Neural cell (in vitro differentiated cells): ENCODE results near the gene STX18. TPM values are rescaled to one million over a fixed set of nuclear protein-coding genes. Genes with fewer than 3 reads are reported as not detected.

Source experiments
- H2AFZ ChIP-seq: fragments of 200-600, 300-800 bp; sonication (generic), shearing (Covaris generic); 2 replicates; pipeline ENCODE4 v1.6.0; 2014; ENCODE audit warnings: low read depth, mild to moderate bottlenecking, antibody characterized with exemption, low read length, moderate library complexity
- H3F3A ChIP-seq: fragments of 200-600 bp; shearing (Covaris generic); 2 replicates; pipeline ENCODE4 v1.6.1; 2016; ENCODE audit warnings: mild to moderate bottlenecking, moderate library complexity, mixed read lengths, antibody characterized with exemption, low read length; ENCODE audit not compliant: insufficient read depth, poor library complexity, severe bottlenecking
- H3K27ac ChIP-seq: fragments of 200-600, 300-800 bp; sonication (generic), shearing (Covaris generic); 2 replicates; pipeline ENCODE4 v1.5.1; 2014; ENCODE audit warnings: mild to moderate bottlenecking, low read length, moderate library complexity
- H3K27me3 ChIP-seq: fragments of 300-800, 200-600 bp; sonication (generic), shearing (Covaris generic); 2 replicates; pipeline ENCODE4 v1.6.0; 2014; ENCODE audit warnings: mild to moderate bottlenecking, low read depth, low read length, moderate library complexity; ENCODE audit not compliant: insufficient read depth
- H3K36me3 ChIP-seq: fragments of 300-800, 200-600 bp; sonication (generic), shearing (Covaris generic); 2 replicates; pipeline ENCODE4 v1.5.1; 2014; ENCODE audit warnings: mild to moderate bottlenecking, antibody characterized with exemption, low read length, moderate library complexity; ENCODE audit not compliant: insufficient read depth
- H3K4me2 ChIP-seq: fragments of 300-800, 200-600 bp; sonication (generic), shearing (Covaris generic); 2 replicates; pipeline ENCODE4 v1.6.0; 2014; ENCODE audit warnings: mild to moderate bottlenecking, low read length
- H3K4me3 ChIP-seq: fragments of 300-800, 200-600 bp; sonication (generic), shearing (Covaris generic); 2 replicates; pipeline ENCODE4 v1.5.1; 2014; ENCODE audit warnings: mild to moderate bottlenecking, low read length, moderate library complexity
- H3K79me2 ChIP-seq: fragments of 200-600 bp; shearing (Covaris generic); replicated peaks from 2 replicates; pipeline ENCODE4 v1.6.0; 2014; ENCODE audit warnings: mild to moderate bottlenecking, low read length, moderate library complexity; ENCODE audit not compliant: insufficient read depth
- H3K9ac ChIP-seq: fragments of 300-800, 200-600 bp; sonication (generic), shearing (Covaris generic); 2 replicates; pipeline ENCODE4 v1.6.1; 2016; ENCODE audit warnings: mild to moderate bottlenecking, low read length, mixed read lengths
- H3K9me2 ChIP-seq: fragments of 200-600 bp; shearing (Covaris generic); 2 replicates; pipeline ENCODE4 v1.6.1; 2016; ENCODE audit warnings: mild to moderate bottlenecking, low read length, mixed read lengths; ENCODE audit not compliant: insufficient read depth
- H3K9me3 ChIP-seq: fragments of 200-600, 300-800 bp; sonication (generic), shearing (Covaris generic); 2 replicates; pipeline ENCODE4 v1.6.1; 2016; ENCODE audit warnings: mild to moderate bottlenecking, mixed run types, low read length, moderate library complexity, mixed read lengths
- H4K20me1 ChIP-seq: fragments of 200-600 bp; shearing (Covaris generic); 2 replicates; pipeline ENCODE4 v1.6.1; 2016; ENCODE audit warnings: mild to moderate bottlenecking, mixed run types; ENCODE audit not compliant: insufficient read depth
- EP300 ChIP-seq: fragments of 450-650 bp; conservative IDR thresholded peaks from 2 replicates; pipeline ENCODE4 v1.6.1; 2014; ENCODE audit warnings: antibody characterized with exemption, mild to moderate bottlenecking, moderate library complexity; ENCODE audit not compliant: poor library complexity, severe bottlenecking
- EZH2 ChIP-seq: fragments of 200-600, 300-800 bp; shearing (Covaris generic), sonication (generic); IDR thresholded peaks from 2 replicates; pipeline ENCODE4 v1.6.1; 2014; ENCODE audit warnings: antibody characterized with exemption, low read length, borderline replicate concordance, mild to moderate bottlenecking; ENCODE audit not compliant: insufficient read depth, poor library complexity, severe bottlenecking
- MXI1 ChIP-seq: fragments of 450-650 bp; conservative IDR thresholded peaks from 2 replicates; pipeline ENCODE4 v1.6.1; 2014; ENCODE audit warnings: antibody characterized with exemption, mild to moderate bottlenecking; ENCODE audit not compliant: poor library complexity, severe bottlenecking
- POLR2AphosphoS5 ChIP-seq: IDR thresholded peaks from 2 replicates; pipeline ENCODE4 v1.6.1; 2012
- RAD21 ChIP-seq: fragments of 450-650 bp; conservative IDR thresholded peaks from 2 replicates; pipeline ENCODE4 v1.6.1; 2014; ENCODE audit warnings: antibody characterized with exemption, mild to moderate bottlenecking, moderate library complexity
- SMC3 ChIP-seq: fragments of 450-650 bp; conservative IDR thresholded peaks from 2 replicates; pipeline ENCODE4 v1.6.1; 2014; ENCODE audit warnings: antibody characterized with exemption, mild to moderate bottlenecking, moderate library complexity; ENCODE audit not compliant: poor library complexity
- polyA plus RNA-seq: library from polyadenylated mRNA; depleted of rRNA; stranded (reverse); fragments of >200 nt; gene quantifications from 2 replicates; pipeline ENCODE4 v1.2.3, GENCODE V29; 2014
- TF ChIP-seq, protein P1 (sequence below): IDR thresholded peaks from 2 replicates; pipeline ENCODE4 v1.6.1; 2012; ENCODE audit warnings: borderline replicate concordance

The STX18 gene
- polyA plus RNA-seq, 1 donor from 2014 or later: 64.5 TPM

DNA sequence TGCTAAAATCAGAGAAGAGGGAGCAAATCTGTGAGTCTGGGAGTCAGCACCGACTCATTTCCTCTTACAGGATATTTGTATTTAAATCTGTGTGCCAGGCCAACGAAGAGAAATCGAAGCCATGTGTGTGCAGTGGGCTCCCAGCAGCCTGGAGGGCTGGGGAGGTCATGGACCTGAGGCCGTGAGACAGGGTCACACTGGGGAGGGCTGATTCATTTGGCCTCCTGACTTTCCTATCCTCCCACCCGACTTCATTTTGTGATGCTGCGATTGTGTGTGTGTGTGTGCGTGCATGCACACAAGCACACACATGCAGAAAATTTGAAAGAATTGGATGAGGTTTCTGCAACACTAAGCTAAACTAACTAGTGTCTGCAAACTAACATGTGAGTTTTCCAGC is 48.7 kb upstream of the STX18 start:
- Histone ChIP-seq H3K4me2 (no peak overlapping the region), H3K9me3 (no peaks in the 10 kb centered on the region), H4K20me1 (no peaks in the 10 kb centered on the region), H3K27ac (no peak overlapping the region), H3F3A (no peaks in the 10 kb centered on the region), H3K9me2 (no peaks in the 10 kb centered on the region), H3K4me3 (no peak overlapping the region), H3K79me2 (no peaks in the 10 kb centered on the region), H2AFZ (no peak overlapping the region), H3K9ac (no peak overlapping the region), H3K36me3 (no peaks in the 10 kb centered on the region), H3K27me3 (no peaks in the 10 kb centered on the region)
- TF ChIP-seq MXI1 (no peak), POLR2AphosphoS5 (no peak), EZH2 (no peak), SMC3 (no peak)

DNA sequence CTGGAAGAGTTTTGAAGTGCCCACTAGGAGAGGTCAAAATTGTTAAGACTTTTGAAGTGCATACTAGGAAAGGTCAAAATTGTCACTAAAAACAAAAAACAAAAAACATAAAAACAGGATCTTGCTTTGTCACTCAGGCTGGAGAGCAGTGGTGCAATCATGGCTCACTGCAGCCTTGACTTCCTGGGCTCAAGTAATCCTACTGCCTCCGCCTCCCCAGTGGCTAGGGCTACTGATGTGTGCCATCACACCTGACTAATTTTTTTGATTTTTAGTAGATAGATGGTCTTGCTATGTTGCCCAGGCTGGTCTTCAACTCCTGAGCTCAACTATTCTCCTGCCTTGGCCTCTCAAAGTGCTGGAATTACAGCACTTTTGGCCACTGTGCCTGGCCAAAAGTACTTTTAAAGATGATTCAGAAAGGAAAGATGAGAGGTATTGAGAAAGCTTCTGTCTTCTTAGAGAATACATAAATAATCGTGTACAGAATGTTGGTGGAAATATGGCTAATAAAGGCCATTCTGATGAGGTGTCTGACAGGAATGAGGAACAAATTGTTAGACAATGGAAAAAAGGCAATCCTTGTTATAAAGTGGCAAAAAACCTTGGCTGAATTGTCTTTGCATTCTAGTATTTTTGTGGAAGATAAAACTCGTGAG is 43.3 kb upstream of the STX18 start:
- no peaks in the 10 kb centered on the region for H3K9me2 ChIP-seq
- H3K27ac ChIP-seq: no peak overlapping the region
- H3K4me3 ChIP-seq: no peak overlapping the region
- no peaks in the 10 kb centered on the region for H3F3A ChIP-seq
- no peaks in the 10 kb centered on the region for H3K79me2 ChIP-seq
- no peaks in the 10 kb centered on the region for H4K20me1 ChIP-seq
- no peaks in the 10 kb centered on the region for H3K9me3 ChIP-seq
- no peak overlapping the region for H3K4me2 ChIP-seq
- H3K36me3 ChIP-seq: no peaks in the 10 kb centered on the region
- no peak overlapping the region for H3K9ac ChIP-seq
- no peaks in the 10 kb centered on the region for H3K27me3 ChIP-seq
- TF ChIP-seq SMC3: no peak
- no peak for TF ChIP-seq RAD21
- TF ChIP-seq, protein P1, sequence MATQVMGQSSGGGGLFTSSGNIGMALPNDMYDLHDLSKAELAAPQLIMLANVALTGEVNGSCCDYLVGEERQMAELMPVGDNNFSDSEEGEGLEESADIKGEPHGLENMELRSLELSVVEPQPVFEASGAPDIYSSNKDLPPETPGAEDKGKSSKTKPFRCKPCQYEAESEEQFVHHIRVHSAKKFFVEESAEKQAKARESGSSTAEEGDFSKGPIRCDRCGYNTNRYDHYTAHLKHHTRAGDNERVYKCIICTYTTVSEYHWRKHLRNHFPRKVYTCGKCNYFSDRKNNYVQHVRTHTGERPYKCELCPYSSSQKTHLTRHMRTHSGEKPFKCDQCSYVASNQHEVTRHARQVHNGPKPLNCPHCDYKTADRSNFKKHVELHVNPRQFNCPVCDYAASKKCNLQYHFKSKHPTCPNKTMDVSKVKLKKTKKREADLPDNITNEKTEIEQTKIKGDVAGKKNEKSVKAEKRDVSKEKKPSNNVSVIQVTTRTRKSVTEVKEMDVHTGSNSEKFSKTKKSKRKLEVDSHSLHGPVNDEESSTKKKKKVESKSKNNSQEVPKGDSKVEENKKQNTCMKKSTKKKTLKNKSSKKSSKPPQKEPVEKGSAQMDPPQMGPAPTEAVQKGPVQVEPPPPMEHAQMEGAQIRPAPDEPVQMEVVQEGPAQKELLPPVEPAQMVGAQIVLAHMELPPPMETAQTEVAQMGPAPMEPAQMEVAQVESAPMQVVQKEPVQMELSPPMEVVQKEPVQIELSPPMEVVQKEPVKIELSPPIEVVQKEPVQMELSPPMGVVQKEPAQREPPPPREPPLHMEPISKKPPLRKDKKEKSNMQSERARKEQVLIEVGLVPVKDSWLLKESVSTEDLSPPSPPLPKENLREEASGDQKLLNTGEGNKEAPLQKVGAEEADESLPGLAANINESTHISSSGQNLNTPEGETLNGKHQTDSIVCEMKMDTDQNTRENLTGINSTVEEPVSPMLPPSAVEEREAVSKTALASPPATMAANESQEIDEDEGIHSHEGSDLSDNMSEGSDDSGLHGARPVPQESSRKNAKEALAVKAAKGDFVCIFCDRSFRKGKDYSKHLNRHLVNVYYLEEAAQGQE: no peak
- no peak overlapping the region for H2AFZ ChIP-seq

DNA sequence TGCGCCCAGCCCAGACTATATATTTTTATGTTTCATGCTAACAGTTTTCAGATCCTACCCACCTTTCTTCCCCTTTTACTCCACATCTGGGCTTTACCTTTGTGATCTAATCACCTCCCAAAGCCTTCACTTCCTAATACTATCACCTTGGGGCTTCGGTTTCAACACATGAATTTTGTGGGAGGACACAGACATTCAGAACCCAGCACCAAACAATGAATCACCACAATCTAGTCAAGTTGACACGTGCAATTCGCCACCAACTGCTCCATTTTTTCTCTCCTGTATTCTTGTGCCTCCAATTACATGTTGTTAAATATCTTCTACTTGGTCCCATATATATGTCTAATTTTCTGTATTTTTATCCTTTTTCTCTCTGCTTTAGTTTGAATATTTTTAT is 41.8 kb upstream of the STX18 start:
- H3K27me3 ChIP-seq: no peaks in the 10 kb centered on the region
- H3K4me2 ChIP-seq: no peak overlapping the region
- H2AFZ ChIP-seq: no peak overlapping the region
- no peak overlapping the region for H3K9ac ChIP-seq
- H4K20me1 ChIP-seq: no peaks in the 10 kb centered on the region
- no peaks in the 10 kb centered on the region for H3K36me3 ChIP-seq
- no peaks in the 10 kb centered on the region for H3F3A ChIP-seq
- H3K27ac ChIP-seq: no peak overlapping the region
- no peaks in the 10 kb centered on the region for H3K9me2 ChIP-seq
- H3K79me2 ChIP-seq: no peaks in the 10 kb centered on the region
- no peaks in the 10 kb centered on the region for H3K9me3 ChIP-seq
- no peak overlapping the region for H3K4me3 ChIP-seq
- TF ChIP-seq EP300 (no peak), RAD21 (no peak)
